Caco-2 (cell line): Measurements from ENCODE around the gene MEIS1. TPM values are rescaled to one million over a fixed set of nuclear protein-coding genes. Genes with fewer than 3 reads are reported as not detected.

Source experiments
- BruUV-seq: library from RNA; stranded (reverse); fragments of 400-500 nt; replicated peaks from 2 replicates; lab custom pipeline; 2021; lab: Mats Ljungman, UMichigan
- CTCF ChIA-PET: fragments of 300-600 bp; sonication (Branson Sonifier 250); formaldehyde crosslinking; loops from one replicate; lab custom pipeline; 2022; ENCODE audit warnings: antibody characterized with exemption; lab: Charles Lee
- POLR2A ChIA-PET: fragments of 300-600 bp; sonication (Branson Sonifier 250); formaldehyde crosslinking; loops from one replicate; lab custom pipeline; 2022; ENCODE audit warnings: antibody characterized with exemption; lab: Charles Lee
- DNase-seq, 2 experiments: peaks; one replicate each; pipeline versions ENCODE4 v3.0.0 to v3.0.0-alpha.2; 2020 to 2022
- H3K27me3 ChIP-seq: replicated peaks from 2 replicates; pipeline ENCODE4 v1.6.0; 2011; ENCODE audit warnings: low read length; ENCODE audit not compliant: control insufficient read depth, insufficient read depth
- H3K36me3 ChIP-seq: 2 replicates; pipeline ENCODE4 v1.5.1; 2011; ENCODE audit warnings: low read length; ENCODE audit not compliant: control insufficient read depth, insufficient read depth
- H3K4me1 ChIP-seq: fragments of 250-450 bp; sonication (Bioruptor Pico); 2 replicates; pipeline ENCODE4 v1.5.1; 2020; ENCODE audit warnings: mild to moderate bottlenecking
- H3K4me3 ChIP-seq: 2 replicates; pipeline ENCODE4 v1.5.1; 2011; ENCODE audit warnings: low read depth, mild to moderate bottlenecking, control low read depth, low read length
- H3K9me3 ChIP-seq: fragments of 250-450 bp; sonication (Bioruptor Pico); 2 replicates; pipeline ENCODE4 v1.5.1; 2020; ENCODE audit warnings: mild to moderate bottlenecking, moderate library complexity
- H3K27ac Mint-ChIP-seq: one replicate; pipeline ENCODE4 v1.8.0; 2022; ENCODE audit warnings: mixed read lengths; ENCODE audit not compliant: unreplicated experiment
- H3K27me3 Mint-ChIP-seq: one replicate; pipeline ENCODE4 v1.8.0; 2022; ENCODE audit warnings: mixed read lengths; ENCODE audit not compliant: insufficient read depth, unreplicated experiment
- H3K36me3 Mint-ChIP-seq: one replicate; pipeline ENCODE4 v1.8.0; 2022; ENCODE audit warnings: mild to moderate bottlenecking, mixed read lengths; ENCODE audit not compliant: insufficient read depth, unreplicated experiment
- H3K4me1 Mint-ChIP-seq: one replicate; pipeline ENCODE4 v1.8.0; 2022; ENCODE audit warnings: low read depth, mixed read lengths; ENCODE audit not compliant: unreplicated experiment
- H3K4me3 Mint-ChIP-seq: one replicate; pipeline ENCODE4 v1.8.0; 2022; ENCODE audit warnings: mild to moderate bottlenecking, moderate library complexity, mixed read lengths; ENCODE audit not compliant: unreplicated experiment
- H3K9me3 Mint-ChIP-seq: one replicate; pipeline ENCODE4 v1.8.0; 2022; ENCODE audit warnings: mixed read lengths; ENCODE audit not compliant: unreplicated experiment
- CTCF ChIP-seq, 2 experiments: fragments of 200-600 bp in 1 of 2; IDR thresholded peaks; 1 replicate in 1 of 2; 2 replicates in 1 of 2; pipeline versions ENCODE4 v1.5.1 to v1.8.0; 2011 to 2022; ENCODE audit warnings: antibody characterized with exemption in 1 of 2, control low read depth in 1 of 2, inconsistent platforms in 1 of 2, low read depth in 1 of 2, low read length in 1 of 2, mild to moderate bottlenecking in 1 of 2, moderate library complexity in 1 of 2; ENCODE audit not compliant: insufficient read depth in 1 of 2, severe bottlenecking in 1 of 2, unreplicated experiment in 1 of 2
- intact Hi-C: fragments of 100-400 bp; cut with micrococcal nuclease; formaldehyde crosslinking; loops from one replicate; pipeline ENCODE4 v1.10.0; 2022; ENCODE audit not compliant: unreplicated experiment
- total RNA-seq: library from RNA; stranded (reverse); gene quantifications from 2 replicates; pipeline ENCODE4 v1.2.3, GENCODE V29; 2022

Gene MEIS1
- total RNA-seq, 1 experiment from 2014 or later: 7.4 TPM

GRCh38 chr2:66497431-66498288, 62.7 kb downstream of the MEIS1 start:
- Mint-ChIP-seq H3K27me3 (no peaks in the 10 kb centered on the region), H3K4me3 (no peak overlapping the region), H3K9me3 (no peaks in the 10 kb centered on the region), H3K4me1 (peaks cover 11% of the 10 kb centered on the region), H3K36me3 (no peaks in the 10 kb centered on the region), H3K27ac (no peak overlapping the region)
- Histone ChIP-seq H3K4me3 (no peak overlapping the region), H3K9me3 (no peaks in the 10 kb centered on the region), H3K4me1 (no peaks in the 10 kb centered on the region), H3K36me3 (no peaks in the 10 kb centered on the region), H3K27me3 (no peaks in the 10 kb centered on the region)
- CTCF ChIA-PET: interaction anchor here (1.4 kb wide), 1 partner anchor 69 kb away, joined by 4 read pairs; no protein-coding TSS in a partner anchor
- BruUV-seq: no TSS peak
- no peak for DNase-seq
- intact Hi-C loops: loop anchor here (2.0 kb wide), 1 partner anchor 65 kb away; no protein-coding TSS in a partner anchor
- TF ChIP-seq CTCF (IDR thresholded peaks at IDR 0.05; ENCODE audit: insufficient read depth in 1 of 2, low read depth in 1 of 2, low read length in 1 of 2, severe bottlenecking in 1 of 2, unreplicated experiment in 1 of 2): no peak
- POLR2A ChIA-PET: no interaction called here

GRCh38 chr2:66498289-66498975, 63.5 kb downstream of the MEIS1 start:
- Mint-ChIP-seq H3K9me3 (no peaks in the 10 kb centered on the region), H3K4me1 (peaks cover 11% of the 10 kb centered on the region), H3K27ac (no peak overlapping the region), H3K4me3 (no peak overlapping the region), H3K36me3 (no peaks in the 10 kb centered on the region), H3K27me3 (no peaks in the 10 kb centered on the region)
- POLR2A ChIA-PET: no interaction called here
- TF ChIP-seq CTCF (IDR thresholded peaks at IDR 0.05; ENCODE audit: insufficient read depth in 1 of 2, low read depth in 1 of 2, low read length in 1 of 2, severe bottlenecking in 1 of 2, unreplicated experiment in 1 of 2): no peak
- no TSS peak for BruUV-seq
- CTCF ChIA-PET: interaction anchor here (1.4 kb wide), 1 partner anchor 69 kb away, joined by 4 read pairs; no protein-coding TSS in a partner anchor
- no peak for DNase-seq
- intact Hi-C loops: no loop called here
- Histone ChIP-seq H3K36me3 (no peaks in the 10 kb centered on the region), H3K9me3 (no peaks in the 10 kb centered on the region), H3K4me3 (no peak overlapping the region), H3K4me1 (no peaks in the 10 kb centered on the region), H3K27me3 (no peaks in the 10 kb centered on the region)

GRCh38 chr2:66501267-66501666, 66.3 kb downstream of the MEIS1 start:
- H3K4me3 Mint-ChIP-seq: no peak overlapping the region
- H3K27me3 Mint-ChIP-seq: no peaks in the 10 kb centered on the region
- no TSS peak for BruUV-seq
- H3K36me3 ChIP-seq: no peaks in the 10 kb centered on the region
- intact Hi-C loops: no loop called here
- no peaks in the 10 kb centered on the region for H3K36me3 Mint-ChIP-seq
- no peaks in the 10 kb centered on the region for H3K27me3 ChIP-seq
- no peak for TF ChIP-seq CTCF (IDR thresholded peaks at IDR 0.05; ENCODE audit: insufficient read depth in 1 of 2, low read depth in 1 of 2, low read length in 1 of 2, severe bottlenecking in 1 of 2, unreplicated experiment in 1 of 2)
- DNase-seq: no peak
- ChIA-PET POLR2A (no interaction called here), CTCF (no interaction called here)
- H3K4me1 ChIP-seq: no peaks in the 10 kb centered on the region
- no peaks in the 10 kb centered on the region for H3K9me3 Mint-ChIP-seq
- no peaks in the 10 kb centered on the region for H3K9me3 ChIP-seq
- H3K27ac Mint-ChIP-seq: no peak overlapping the region
- H3K4me1 Mint-ChIP-seq: peaks cover 3% of the 10 kb centered on the region
- no peak overlapping the region for H3K4me3 ChIP-seq
